ENCODE measurements around the gene CMIP. TPM values are rescaled to one million over a fixed set of nuclear protein-coding genes. Genes with fewer than 3 reads are reported as not detected.

CMIP gene
- total and polyA plus RNA-seq, 7 donors = 1.4 to 8.9 (median 4.1) TPM

GRCh38 chr16:81598083-81598482 lies 153.5 kb downstream of the CMIP start:
- no peak for ATAC-seq
- H3K9me3 ChIP-seq = no peaks in the 10 kb centered on the region
- no peaks in the 10 kb centered on the region for H3K27me3 ChIP-seq (ENCODE audit: insufficient read depth in 3 of 3, low read length in 2 of 3)
- H3K4me1 ChIP-seq = no peaks in the 10 kb centered on the region
- 96 to 97% (median 96%) methylated on average over 12 of the region's 12 CpGs for WGBS, 3 donors
- H3K4me3 ChIP-seq = no peak overlapping the region
- H3K36me3 ChIP-seq (ENCODE audit: insufficient read depth in 1 of 2, low read depth in 1 of 2) = no peaks in the 10 kb centered on the region
- intact Hi-C loops (cut with DNase I) = no loop called here
- H3K27ac ChIP-seq = no peak overlapping the region
- no peak for DNase-seq
- TF ChIP-seq, protein P1, sequence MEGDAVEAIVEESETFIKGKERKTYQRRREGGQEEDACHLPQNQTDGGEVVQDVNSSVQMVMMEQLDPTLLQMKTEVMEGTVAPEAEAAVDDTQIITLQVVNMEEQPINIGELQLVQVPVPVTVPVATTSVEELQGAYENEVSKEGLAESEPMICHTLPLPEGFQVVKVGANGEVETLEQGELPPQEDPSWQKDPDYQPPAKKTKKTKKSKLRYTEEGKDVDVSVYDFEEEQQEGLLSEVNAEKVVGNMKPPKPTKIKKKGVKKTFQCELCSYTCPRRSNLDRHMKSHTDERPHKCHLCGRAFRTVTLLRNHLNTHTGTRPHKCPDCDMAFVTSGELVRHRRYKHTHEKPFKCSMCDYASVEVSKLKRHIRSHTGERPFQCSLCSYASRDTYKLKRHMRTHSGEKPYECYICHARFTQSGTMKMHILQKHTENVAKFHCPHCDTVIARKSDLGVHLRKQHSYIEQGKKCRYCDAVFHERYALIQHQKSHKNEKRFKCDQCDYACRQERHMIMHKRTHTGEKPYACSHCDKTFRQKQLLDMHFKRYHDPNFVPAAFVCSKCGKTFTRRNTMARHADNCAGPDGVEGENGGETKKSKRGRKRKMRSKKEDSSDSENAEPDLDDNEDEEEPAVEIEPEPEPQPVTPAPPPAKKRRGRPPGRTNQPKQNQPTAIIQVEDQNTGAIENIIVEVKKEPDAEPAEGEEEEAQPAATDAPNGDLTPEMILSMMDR (IDR thresholded peaks at IDR 0.05) = no peak

GRCh38 chr16:81599034-81599744 lies 154.6 kb downstream of the CMIP start:
- DNase-seq = no peak
- no peak overlapping the region for H3K4me3 ChIP-seq

GRCh38 chr16:81600275-81600674 lies 155.7 kb downstream of the CMIP start:
- no peaks in the 10 kb centered on the region for H3K9me3 ChIP-seq
- TF ChIP-seq, protein P1 (IDR thresholded peaks at IDR 0.05) = no peak
- H3K27me3 ChIP-seq (ENCODE audit: insufficient read depth in 3 of 3, low read length in 2 of 3) = peaks cover 0 to 4% (median 0%) of the 10 kb centered on the region in 3 donors
- WGBS, 3 donors = 54 to 69% (median 60%) methylated on average over 5 of the region's 5 CpGs
- no peak overlapping the region for H3K27ac ChIP-seq
- DNase-seq (no peak), ATAC-seq (no peak)
- intact Hi-C loops (cut with DNase I) = no loop called here
- no peaks in the 10 kb centered on the region for H3K36me3 ChIP-seq (ENCODE audit: insufficient read depth in 1 of 2, low read depth in 1 of 2)
- H3K4me1 ChIP-seq = no peaks in the 10 kb centered on the region
- H3K4me3 ChIP-seq = no peak overlapping the region

More at GRCh38 chr16:81599034-81599744, 154.6 kb downstream of the CMIP start:
- intact Hi-C loops (cut with DNase I) = no loop called here
- 79 to 87% (median 82%) methylated on average over 11 of the region's 11 CpGs for WGBS, 3 donors
- TF ChIP-seq, protein P1 (IDR thresholded peaks at IDR 0.05) = no peak
- H3K9me3 ChIP-seq = no peaks in the 10 kb centered on the region
- H3K27ac ChIP-seq = no peak overlapping the region
- no peak for ATAC-seq
- H3K4me1 ChIP-seq = no peaks in the 10 kb centered on the region
- H3K36me3 ChIP-seq (ENCODE audit: insufficient read depth in 1 of 2, low read depth in 1 of 2) = no peaks in the 10 kb centered on the region
- H3K27me3 ChIP-seq (ENCODE audit: insufficient read depth in 3 of 3, low read length in 2 of 3) = no peaks in the 10 kb centered on the region

GRCh38 chr16:81601008-81601428 lies 156.4 kb downstream of the CMIP start:
- no peaks in the 10 kb centered on the region for H3K4me1 ChIP-seq
- H3K36me3 ChIP-seq (ENCODE audit: insufficient read depth in 1 of 2, low read depth in 1 of 2) = no peaks in the 10 kb centered on the region
- H3K27ac ChIP-seq = no peak overlapping the region
- H3K27me3 ChIP-seq (ENCODE audit: insufficient read depth in 3 of 3, low read length in 2 of 3) = peaks cover 0 to 4% (median 0%) of the 10 kb centered on the region in 3 donors
- TF ChIP-seq, protein P1 (IDR thresholded peaks at IDR 0.05) = no peak
- intact Hi-C loops (cut with DNase I) = no loop called here
- H3K9me3 ChIP-seq = no peaks in the 10 kb centered on the region
- no peak overlapping the region for H3K4me3 ChIP-seq
- 27 to 45% (median 34%) methylated on average over 9 of the region's 9 CpGs for WGBS, 3 donors
- ATAC-seq (no peak), DNase-seq (no peak)
